ENCODE results near the gene GCLC.

- TF ChIP-seq CBX5 (IDR thresholded peaks at IDR 0.05; ENCODE audit: borderline replicate concordance, low read depth) (no peak), SREBF2 (CRISPR knock-in tag; IDR thresholded peaks at IDR 0.05) (no peak), ARID1B (IDR thresholded peaks at IDR 0.05) (no peak), EZH2 (IDR thresholded peaks at IDR 0.05; ENCODE audit: borderline replicate concordance, low read depth, low read length) (no peak), ZNF324 (CRISPR knock-in tag; IDR thresholded peaks at IDR 0.05) (no peak), NBN (IDR thresholded peaks at IDR 0.05; ENCODE audit: low read depth) (no peak), POLR2AphosphoS5 (IDR thresholded peaks at IDR 0.05; ENCODE audit: control insufficient read depth, insufficient read depth, low read depth, low read length) (no peak), ZBTB33 (CRISPR knock-in tag; IDR thresholded peaks at IDR 0.05) (no peak)
- TF ChIP-seq, protein P1, sequence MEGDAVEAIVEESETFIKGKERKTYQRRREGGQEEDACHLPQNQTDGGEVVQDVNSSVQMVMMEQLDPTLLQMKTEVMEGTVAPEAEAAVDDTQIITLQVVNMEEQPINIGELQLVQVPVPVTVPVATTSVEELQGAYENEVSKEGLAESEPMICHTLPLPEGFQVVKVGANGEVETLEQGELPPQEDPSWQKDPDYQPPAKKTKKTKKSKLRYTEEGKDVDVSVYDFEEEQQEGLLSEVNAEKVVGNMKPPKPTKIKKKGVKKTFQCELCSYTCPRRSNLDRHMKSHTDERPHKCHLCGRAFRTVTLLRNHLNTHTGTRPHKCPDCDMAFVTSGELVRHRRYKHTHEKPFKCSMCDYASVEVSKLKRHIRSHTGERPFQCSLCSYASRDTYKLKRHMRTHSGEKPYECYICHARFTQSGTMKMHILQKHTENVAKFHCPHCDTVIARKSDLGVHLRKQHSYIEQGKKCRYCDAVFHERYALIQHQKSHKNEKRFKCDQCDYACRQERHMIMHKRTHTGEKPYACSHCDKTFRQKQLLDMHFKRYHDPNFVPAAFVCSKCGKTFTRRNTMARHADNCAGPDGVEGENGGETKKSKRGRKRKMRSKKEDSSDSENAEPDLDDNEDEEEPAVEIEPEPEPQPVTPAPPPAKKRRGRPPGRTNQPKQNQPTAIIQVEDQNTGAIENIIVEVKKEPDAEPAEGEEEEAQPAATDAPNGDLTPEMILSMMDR (IDR thresholded peaks at IDR 0.05 in 2 of 3, conservative IDR thresholded peaks at IDR 0.05 in 1 of 3; ENCODE audit: insufficient read depth in 2 of 3, low read depth in 1 of 3, low read length in 3 of 3) = no peak
- TF ChIP-seq, protein P2, sequence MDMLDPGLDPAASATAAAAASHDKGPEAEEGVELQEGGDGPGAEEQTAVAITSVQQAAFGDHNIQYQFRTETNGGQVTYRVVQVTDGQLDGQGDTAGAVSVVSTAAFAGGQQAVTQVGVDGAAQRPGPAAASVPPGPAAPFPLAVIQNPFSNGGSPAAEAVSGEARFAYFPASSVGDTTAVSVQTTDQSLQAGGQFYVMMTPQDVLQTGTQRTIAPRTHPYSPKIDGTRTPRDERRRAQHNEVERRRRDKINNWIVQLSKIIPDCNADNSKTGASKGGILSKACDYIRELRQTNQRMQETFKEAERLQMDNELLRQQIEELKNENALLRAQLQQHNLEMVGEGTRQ (CRISPR knock-in tag; IDR thresholded peaks at IDR 0.05) = no peak
- TF ChIP-seq, protein P3, sequence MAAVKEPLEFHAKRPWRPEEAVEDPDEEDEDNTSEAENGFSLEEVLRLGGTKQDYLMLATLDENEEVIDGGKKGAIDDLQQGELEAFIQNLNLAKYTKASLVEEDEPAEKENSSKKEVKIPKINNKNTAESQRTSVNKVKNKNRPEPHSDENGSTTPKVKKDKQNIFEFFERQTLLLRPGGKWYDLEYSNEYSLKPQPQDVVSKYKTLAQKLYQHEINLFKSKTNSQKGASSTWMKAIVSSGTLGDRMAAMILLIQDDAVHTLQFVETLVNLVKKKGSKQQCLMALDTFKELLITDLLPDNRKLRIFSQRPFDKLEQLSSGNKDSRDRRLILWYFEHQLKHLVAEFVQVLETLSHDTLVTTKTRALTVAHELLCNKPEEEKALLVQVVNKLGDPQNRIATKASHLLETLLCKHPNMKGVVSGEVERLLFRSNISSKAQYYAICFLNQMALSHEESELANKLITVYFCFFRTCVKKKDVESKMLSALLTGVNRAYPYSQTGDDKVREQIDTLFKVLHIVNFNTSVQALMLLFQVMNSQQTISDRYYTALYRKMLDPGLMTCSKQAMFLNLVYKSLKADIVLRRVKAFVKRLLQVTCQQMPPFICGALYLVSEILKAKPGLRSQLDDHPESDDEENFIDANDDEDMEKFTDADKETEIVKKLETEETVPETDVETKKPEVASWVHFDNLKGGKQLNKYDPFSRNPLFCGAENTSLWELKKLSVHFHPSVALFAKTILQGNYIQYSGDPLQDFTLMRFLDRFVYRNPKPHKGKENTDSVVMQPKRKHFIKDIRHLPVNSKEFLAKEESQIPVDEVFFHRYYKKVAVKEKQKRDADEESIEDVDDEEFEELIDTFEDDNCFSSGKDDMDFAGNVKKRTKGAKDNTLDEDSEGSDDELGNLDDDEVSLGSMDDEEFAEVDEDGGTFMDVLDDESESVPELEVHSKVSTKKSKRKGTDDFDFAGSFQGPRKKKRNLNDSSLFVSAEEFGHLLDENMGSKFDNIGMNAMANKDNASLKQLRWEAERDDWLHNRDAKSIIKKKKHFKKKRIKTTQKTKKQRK (IDR thresholded peaks at IDR 0.05; ENCODE audit: borderline replicate concordance, low read depth, low read length) = no peak
Observed at GRCh38 chr6:53568776-53569616, 24.1 kb upstream of the GCLC start.

Data from K562 (cell line).